HepG2 (cell line): ENCODE measurements around the gene CDYL2.

ENCODE experiments used
- CBX5 ChIP-seq: sonication (generic); formaldehyde crosslinking; IDR thresholded peaks from 2 replicates; pipeline ENCODE4 v1.4.0; 2020; ENCODE audit warnings: missing genetic modification reagents, borderline replicate concordance
- HNRNPL ChIP-seq: fragments of 200-400 bp; formaldehyde crosslinking; IDR thresholded peaks from 2 replicates; pipeline ENCODE4 v1.6.1; 2017; ENCODE audit warnings: mild to moderate bottlenecking, low read depth, low read length
- JUND ChIP-seq: sonication (generic); formaldehyde crosslinking; IDR thresholded peaks from 2 replicates; pipeline ENCODE4 v1.8.0; 2022; ENCODE audit warnings: mild to moderate bottlenecking, missing genetic modification reagents
- KMT2A ChIP-seq: sonication (generic); formaldehyde crosslinking; IDR thresholded peaks from 2 replicates; pipeline ENCODE4 v1.4.0; 2020; ENCODE audit warnings: missing genetic modification reagents
- MAFG ChIP-seq: sonication (generic); formaldehyde crosslinking; IDR thresholded peaks from 2 replicates; pipeline ENCODE4 v1.5.1; 2020; ENCODE audit warnings: mild to moderate bottlenecking, missing genetic modification reagents
- SATB2 ChIP-seq: sonication (generic); formaldehyde crosslinking; IDR thresholded peaks from 2 replicates; pipeline ENCODE4 v1.5.0; 2020; ENCODE audit warnings: missing genetic modification reagents
- TP53 ChIP-seq: sonication (generic); formaldehyde crosslinking; conservative IDR thresholded peaks from 2 replicates; pipeline ENCODE4 v1.4.0; 2020; ENCODE audit warnings: missing genetic modification reagents
- ZIK1 ChIP-seq: sonication (generic); formaldehyde crosslinking; IDR thresholded peaks from 2 replicates; pipeline ENCODE4 v1.5.0; 2020; ENCODE audit warnings: mild to moderate bottlenecking, low read depth, missing genetic modification reagents, borderline replicate concordance
- ZNF747 ChIP-seq: sonication (generic); formaldehyde crosslinking; IDR thresholded peaks from 2 replicates; pipeline ENCODE4 v1.8.1; 2023; ENCODE audit warnings: missing genetic modification reagents, mild to moderate bottlenecking, borderline replicate concordance
- ZNF83 ChIP-seq: sonication (generic); formaldehyde crosslinking; IDR thresholded peaks from 2 replicates; pipeline ENCODE4 v1.4.0; 2020; ENCODE audit warnings: missing genetic modification reagents, mild to moderate bottlenecking, borderline replicate concordance
- ZSCAN22 ChIP-seq: sonication (generic); formaldehyde crosslinking; IDR thresholded peaks from 2 replicates; pipeline ENCODE4 v1.4.0; 2020; ENCODE audit warnings: mild to moderate bottlenecking, missing genetic modification reagents
- TF ChIP-seq, protein P1 (sequence below): sonication (generic); formaldehyde crosslinking; IDR thresholded peaks from 2 replicates; pipeline ENCODE4 v1.4.0; 2020; ENCODE audit warnings: mild to moderate bottlenecking, missing genetic modification reagents
- TF ChIP-seq, protein P2 (sequence below): sonication (generic); formaldehyde crosslinking; IDR thresholded peaks from 2 replicates; pipeline ENCODE4 v1.5.0; 2020; ENCODE audit warnings: mild to moderate bottlenecking, missing genetic modification reagents, moderate library complexity
- TF ChIP-seq, protein P3 (sequence below): sonication (generic); formaldehyde crosslinking; conservative IDR thresholded peaks from 2 replicates; pipeline ENCODE4 v1.4.0; 2020; ENCODE audit warnings: missing genetic modification reagents

DNA sequence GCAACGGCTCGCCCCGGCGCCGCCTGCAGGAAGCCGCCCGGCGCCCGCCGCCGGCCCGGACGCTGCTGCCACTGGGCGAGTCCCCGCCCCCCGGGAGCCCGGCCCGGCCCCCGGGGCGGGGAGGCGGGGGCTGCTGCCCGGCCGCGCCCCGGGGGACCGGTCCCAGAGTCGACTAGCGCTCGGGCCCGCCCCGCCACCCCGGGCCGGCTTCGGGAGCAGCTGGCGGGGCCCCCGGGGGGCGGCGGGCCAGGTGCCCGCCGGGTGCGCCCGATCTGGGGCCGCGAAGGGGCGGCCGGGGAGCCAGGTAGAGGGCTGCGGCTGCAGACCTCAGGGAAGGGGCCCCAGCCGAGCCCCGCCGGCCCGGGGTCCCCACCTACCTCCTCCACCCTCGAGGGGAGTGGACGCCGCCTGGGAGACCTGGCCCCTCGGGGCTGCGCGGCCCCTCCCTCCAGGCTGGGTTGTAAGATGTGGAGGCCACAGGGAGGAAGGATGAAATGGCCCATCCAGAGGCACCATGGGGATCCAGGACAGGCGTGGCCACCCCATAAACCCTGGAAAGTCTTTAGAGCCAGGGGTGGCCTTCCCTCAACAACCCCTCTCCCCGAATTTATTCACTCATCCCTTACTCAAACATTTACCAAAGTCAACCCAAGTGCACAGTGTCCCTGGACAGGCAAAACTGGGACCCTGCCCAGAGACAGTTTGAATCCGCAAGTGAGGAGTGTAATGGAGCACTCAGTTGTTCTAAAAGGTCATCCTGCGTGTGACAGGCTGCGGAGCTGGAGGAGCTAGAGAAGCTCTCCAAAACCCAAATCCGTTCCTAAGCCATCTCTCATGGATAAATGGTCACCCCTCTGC is at the start of gene CDYL2:
- TF ChIP-seq ZIK1 (CRISPR knock-in tag) (no peak), SATB2 (CRISPR knock-in tag) (no peak), TP53 (CRISPR knock-in tag) (no peak), HNRNPL (no peak), ZNF83 (CRISPR knock-in tag) (no peak), CBX5 (CRISPR knock-in tag) (no peak), ZNF747 (CRISPR knock-in tag) (no peak), JUND (CRISPR knock-in tag) (no peak), MAFG (no peak), ZSCAN22 (no peak), KMT2A (no peak)
- TF ChIP-seq, protein P1, sequence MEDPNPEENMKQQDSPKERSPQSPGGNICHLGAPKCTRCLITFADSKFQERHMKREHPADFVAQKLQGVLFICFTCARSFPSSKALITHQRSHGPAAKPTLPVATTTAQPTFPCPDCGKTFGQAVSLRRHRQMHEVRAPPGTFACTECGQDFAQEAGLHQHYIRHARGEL: no peak
- TF ChIP-seq, protein P2, sequence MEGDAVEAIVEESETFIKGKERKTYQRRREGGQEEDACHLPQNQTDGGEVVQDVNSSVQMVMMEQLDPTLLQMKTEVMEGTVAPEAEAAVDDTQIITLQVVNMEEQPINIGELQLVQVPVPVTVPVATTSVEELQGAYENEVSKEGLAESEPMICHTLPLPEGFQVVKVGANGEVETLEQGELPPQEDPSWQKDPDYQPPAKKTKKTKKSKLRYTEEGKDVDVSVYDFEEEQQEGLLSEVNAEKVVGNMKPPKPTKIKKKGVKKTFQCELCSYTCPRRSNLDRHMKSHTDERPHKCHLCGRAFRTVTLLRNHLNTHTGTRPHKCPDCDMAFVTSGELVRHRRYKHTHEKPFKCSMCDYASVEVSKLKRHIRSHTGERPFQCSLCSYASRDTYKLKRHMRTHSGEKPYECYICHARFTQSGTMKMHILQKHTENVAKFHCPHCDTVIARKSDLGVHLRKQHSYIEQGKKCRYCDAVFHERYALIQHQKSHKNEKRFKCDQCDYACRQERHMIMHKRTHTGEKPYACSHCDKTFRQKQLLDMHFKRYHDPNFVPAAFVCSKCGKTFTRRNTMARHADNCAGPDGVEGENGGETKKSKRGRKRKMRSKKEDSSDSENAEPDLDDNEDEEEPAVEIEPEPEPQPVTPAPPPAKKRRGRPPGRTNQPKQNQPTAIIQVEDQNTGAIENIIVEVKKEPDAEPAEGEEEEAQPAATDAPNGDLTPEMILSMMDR (CRISPR knock-in tag): no peak
- TF ChIP-seq, protein P3, sequence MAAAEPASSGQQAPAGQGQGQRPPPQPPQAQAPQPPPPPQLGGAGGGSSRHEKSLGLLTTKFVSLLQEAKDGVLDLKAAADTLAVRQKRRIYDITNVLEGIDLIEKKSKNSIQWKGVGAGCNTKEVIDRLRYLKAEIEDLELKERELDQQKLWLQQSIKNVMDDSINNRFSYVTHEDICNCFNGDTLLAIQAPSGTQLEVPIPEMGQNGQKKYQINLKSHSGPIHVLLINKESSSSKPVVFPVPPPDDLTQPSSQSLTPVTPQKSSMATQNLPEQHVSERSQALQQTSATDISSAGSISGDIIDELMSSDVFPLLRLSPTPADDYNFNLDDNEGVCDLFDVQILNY (CRISPR knock-in tag): no peak
